HG03460 (cell line): Measurements from ENCODE around the gene MRC2.

Experiments
- ATAC-seq: cut with Tn5 transposase; IDR thresholded peaks from one replicate; pipeline ENCODE4 v1.9.1; 2021; ENCODE audit not compliant: unreplicated experiment

Gene MRC2

GRCh38 chr17:62631936-62632924 lies 4.8 kb downstream of the MRC2 start:
- ATAC-seq = no peak

- no peak for ATAC-seq
These were observed 10.3 kb downstream of the MRC2 start for GRCh38 chr17:62637809-62638208.

GRCh38 chr17:62641153-62641552 lies 13.7 kb downstream of the MRC2 start:
- no peak for ATAC-seq

GRCh38 chr17:62641951-62642350 lies 14.5 kb downstream of the MRC2 start:
- no peak for ATAC-seq

- no peak for ATAC-seq
These were observed 16.0 kb downstream of the MRC2 start for GRCh38 chr17:62643496-62643895.

- no peak for ATAC-seq
These were observed 17.2 kb downstream of the MRC2 start for GRCh38 chr17:62644487-62645173.

- ATAC-seq = no peak
These were observed 20.9 kb downstream of the MRC2 start for GRCh38 chr17:62648251-62648955.

GRCh38 chr17:62648956-62649294 lies 21.5 kb downstream of the MRC2 start:
- no peak for ATAC-seq

GRCh38 chr17:62649570-62649969 lies 22.1 kb downstream of the MRC2 start:
- no peak for ATAC-seq

- no peak for ATAC-seq
These were observed 23.1 kb downstream of the MRC2 start for GRCh38 chr17:62650587-62650986.

- no peak for ATAC-seq
These were observed 25.0 kb downstream of the MRC2 start for GRCh38 chr17:62652251-62653001.

GRCh38 chr17:62653002-62653825 lies 25.7 kb downstream of the MRC2 start:
- ATAC-seq = peak; percentile 81

- ATAC-seq = no peak
These were observed 26.6 kb downstream of the MRC2 start for GRCh38 chr17:62653826-62654761.

GRCh38 chr17:62655656-62656055 lies 28.2 kb downstream of the MRC2 start:
- no peak for ATAC-seq

GRCh38 chr17:62656446-62656845 lies 29.0 kb downstream of the MRC2 start:
- ATAC-seq = no peak

- no peak for ATAC-seq
These were observed 29.7 kb downstream of the MRC2 start for GRCh38 chr17:62657145-62657665.

- no peak for ATAC-seq
These were observed 30.2 kb downstream of the MRC2 start for GRCh38 chr17:62657690-62658089.

- no peak for ATAC-seq
These were observed 30.9 kb downstream of the MRC2 start for GRCh38 chr17:62658136-62658920.
